HG03135 (cell line): Measurements from ENCODE around the gene DOCK4.

Source experiments
- ATAC-seq: cut with Tn5 transposase; IDR thresholded peaks from one replicate; pipeline ENCODE4 v1.9.1; 2021; ENCODE audit warnings: mild to moderate bottlenecking, moderate library complexity; ENCODE audit not compliant: unreplicated experiment

DOCK4 gene

DNA sequence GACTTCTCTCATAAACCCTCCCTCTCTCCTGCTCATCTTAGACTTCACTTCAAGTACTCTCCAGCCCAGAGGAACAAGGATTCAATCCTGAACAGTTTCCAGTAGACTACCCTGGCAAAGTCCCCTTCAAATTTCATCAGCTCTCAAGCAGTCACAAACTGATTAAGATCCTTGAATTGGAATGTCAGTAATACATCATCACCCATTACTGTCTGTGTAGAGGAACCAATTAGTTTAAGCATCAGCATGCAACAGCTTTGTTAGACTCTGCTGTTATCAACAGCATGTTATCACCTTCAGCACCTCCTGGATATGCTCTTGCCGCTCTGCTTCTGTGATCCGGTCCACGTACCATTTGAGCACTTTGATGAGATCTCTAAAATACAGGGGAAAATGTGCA, 336.9 kb downstream of the DOCK4 start:
- no peak for ATAC-seq

DNA sequence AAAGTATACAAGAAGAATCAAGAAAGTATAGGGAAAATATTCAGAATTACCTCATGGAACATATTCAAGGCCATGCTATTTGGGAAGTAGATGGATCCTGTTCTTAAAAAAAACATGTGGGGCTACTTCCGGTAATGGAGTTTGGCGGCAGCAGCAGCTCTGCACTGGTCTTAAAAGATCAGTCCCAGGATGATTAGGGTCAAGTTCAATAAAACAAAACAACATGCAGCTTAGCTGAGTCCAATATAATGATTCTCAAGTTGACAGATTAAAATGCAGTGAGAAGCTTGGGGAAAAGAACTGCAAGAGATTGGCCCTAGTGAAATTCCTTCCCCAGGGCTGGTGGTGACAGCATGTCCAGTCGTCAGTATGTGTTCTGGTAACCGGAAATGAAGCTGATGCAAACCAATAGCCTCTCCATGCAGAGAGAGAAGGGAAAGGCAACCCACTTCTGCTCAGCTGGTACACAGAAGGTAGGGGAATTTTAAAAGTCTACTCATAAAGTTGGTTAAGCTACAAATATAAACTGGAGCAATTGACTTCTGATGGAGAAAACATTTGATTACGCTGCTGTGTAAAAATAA, 338.8 kb downstream of the DOCK4 start:
- ATAC-seq, result no peak

- no peak for ATAC-seq
Observed at GRCh38 chr7:111866787-111867186, 339.4 kb downstream of the DOCK4 start.

GRCh38 chr7:111865430-111865829, 340.8 kb downstream of the DOCK4 start:
- no peak for ATAC-seq

DNA sequence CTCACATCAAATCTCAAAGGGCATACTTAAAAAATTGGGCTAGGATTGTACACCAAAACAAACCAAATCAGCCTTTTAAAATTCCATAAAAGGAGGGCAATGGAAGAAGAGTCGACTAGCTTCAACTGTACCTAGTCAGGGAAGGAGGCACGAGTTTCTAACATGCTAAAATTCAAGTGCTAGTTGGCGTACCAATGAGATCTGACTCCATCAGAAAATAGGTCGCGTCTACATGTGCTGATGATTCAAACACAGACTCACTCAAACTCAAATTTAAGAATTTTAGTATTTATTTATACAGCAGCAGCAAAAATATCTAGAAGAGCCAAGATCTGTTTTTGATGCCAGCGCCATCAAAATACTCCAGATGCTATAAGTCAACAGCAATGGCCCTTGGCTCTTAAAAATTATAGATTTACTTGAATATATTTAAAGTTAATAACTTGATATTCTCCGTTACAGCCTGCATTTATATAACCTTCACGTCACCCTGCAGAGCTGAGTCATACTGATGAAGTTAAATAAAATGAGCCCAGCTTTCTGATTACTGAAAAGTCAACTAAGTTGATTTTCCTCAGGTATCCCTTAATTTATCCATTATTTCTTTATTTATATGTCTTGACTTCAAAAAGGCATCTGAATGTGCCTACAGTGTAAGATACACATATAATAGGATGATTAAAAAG, 341.8 kb downstream of the DOCK4 start:
- ATAC-seq, result no peak

DNA sequence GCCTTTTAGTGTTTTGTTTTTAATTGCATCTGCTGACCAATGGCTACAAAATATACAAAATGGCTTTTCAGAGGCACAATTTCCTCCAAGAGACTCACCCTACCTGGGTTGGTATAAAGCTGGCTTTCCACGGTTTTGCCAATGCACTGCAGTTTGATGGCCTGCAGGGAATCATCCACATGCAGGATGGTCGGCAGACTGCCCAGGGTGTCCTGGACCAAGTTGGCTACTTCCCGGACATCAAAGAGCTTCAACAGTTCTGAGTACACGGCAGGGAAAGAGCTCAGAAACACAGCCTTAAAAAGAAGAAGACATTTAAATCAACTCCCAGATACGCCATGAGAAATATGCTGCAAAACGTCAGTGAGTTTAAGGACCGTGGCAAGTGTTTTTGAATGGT, 342.9 kb downstream of the DOCK4 start:
- ATAC-seq, result no peak

GRCh38 chr7:111860248-111860647, 346.0 kb downstream of the DOCK4 start:
- ATAC-seq, result no peak

DNA sequence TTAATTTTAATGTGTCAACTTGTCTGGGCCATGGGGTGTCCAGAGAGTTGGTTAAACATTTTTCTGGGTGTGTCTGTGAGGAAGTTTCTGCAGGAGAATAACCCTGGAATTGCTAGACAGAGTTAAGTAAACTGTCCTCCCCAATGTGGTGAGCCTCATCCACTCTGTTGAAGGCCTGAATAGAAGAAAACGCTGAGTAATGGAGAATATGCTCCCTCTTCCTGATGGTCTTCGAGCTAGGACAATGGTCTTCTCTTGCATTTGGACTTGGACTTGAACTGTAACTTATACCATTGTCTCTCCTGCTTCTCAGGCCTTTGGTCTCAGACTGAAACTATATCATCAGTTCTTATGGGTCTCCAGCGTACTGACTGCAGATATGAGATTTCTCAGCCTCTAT, 347.9 kb downstream of the DOCK4 start:
- no peak for ATAC-seq

DNA sequence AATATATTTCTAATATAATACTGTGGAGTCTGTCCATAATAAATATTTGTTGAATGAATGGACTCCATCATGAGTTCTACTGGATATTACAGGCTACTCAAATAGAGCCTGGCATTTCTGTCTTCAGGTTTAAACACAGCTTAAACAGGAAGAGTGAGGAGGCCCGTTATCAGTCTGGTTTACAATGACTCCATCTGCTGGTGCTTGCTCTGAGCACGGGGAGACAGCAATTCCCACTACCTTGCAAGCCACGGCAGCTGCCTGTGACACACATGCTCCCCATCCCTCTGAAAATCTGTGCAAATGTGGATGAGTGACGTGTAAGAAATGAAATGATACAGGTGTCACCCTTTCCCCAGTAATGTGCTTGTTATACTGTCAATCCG, 350.4 kb downstream of the DOCK4 start:
- ATAC-seq, result no peak

DNA sequence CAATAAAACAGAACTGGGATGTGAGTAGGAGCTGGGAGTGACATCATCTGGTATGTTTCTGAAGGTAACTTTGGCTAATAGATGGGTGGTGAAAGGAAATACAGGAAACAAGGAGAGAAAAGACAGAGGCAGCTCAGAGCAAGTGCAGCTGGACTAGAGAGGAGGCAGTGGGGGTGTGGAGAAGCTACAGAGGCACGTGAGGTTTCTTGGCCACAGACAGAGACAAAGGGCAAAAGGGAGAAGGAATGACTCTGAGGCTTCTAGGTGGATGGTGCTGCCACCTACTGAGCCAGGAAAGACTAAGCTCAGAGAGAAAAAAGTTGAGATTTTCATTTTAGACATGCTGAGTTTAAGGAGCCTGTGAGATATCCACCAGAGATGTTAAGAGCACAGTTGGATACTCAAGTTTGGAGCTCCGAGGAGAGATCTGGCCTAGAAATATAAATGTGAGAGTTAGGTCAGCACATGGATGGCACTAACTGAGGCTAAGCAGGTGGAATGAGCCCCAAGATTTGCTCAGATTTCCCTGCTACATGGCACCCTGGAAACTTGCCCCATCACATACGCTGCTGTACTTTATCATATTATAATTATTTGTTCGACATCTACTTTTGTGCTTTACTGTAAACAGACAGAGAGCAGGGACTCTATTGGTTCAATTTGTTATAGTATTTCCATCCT, 350.9 kb downstream of the DOCK4 start:
- ATAC-seq, result no peak

DNA sequence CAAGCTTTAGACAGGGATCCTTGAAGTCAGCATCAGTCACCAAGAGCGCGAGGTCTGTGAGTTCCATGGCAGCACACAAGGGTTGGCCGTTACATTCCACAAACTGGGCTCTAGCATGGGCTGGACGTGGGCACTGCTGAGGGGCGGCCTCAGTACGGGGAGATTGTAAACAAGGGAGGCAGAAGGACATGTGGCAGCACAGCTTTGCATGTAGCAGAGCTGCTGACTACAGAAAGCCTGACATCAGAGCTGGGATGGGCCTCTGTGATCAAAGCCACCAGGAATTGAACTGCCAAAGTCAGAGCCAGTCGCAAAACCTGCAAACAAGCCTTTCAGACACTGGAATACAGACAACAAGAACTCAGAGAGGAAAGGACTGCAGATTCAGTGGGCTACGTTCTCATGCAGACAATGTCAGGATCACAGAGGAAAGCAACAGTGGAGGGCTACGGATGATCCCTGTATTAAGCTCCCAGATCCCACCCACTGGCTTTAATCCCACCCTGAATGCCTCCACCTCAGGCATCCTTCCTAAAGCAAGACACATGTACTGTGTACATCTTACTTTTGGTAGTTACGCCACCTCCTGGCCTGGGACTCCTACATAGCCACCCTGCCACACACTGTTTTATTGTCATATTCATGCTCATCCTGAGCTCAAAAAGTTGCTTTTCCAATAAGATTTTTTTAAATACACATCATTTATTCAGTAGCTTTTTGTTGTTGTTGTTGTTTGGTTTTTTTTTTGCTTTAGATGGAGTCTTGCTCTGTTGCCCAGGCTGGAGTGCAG, 352.8 kb downstream of the DOCK4 start:
- no peak for ATAC-seq

GRCh38 chr7:111852081-111852480, 354.1 kb downstream of the DOCK4 start:
- ATAC-seq, result no peak

DNA sequence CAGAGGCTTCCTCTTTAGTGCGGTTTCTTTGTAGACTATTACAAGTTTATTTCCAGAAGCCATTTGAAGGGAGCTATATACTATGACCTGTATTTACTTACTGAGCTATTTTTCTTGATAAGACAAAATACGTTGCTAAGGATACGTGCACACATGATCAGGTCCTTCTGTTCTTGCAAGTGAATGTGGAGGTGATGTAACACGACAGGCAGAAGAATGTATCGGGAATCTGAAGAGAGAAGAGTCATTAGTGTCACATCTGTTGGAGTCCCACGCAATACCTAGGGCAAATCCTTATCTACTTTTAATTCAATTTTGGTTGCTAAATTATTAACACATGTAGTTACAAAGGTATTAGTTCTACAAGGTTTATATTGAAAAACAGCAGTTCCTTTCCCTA, 359.3 kb downstream of the DOCK4 start:
- ATAC-seq, result no peak

DNA sequence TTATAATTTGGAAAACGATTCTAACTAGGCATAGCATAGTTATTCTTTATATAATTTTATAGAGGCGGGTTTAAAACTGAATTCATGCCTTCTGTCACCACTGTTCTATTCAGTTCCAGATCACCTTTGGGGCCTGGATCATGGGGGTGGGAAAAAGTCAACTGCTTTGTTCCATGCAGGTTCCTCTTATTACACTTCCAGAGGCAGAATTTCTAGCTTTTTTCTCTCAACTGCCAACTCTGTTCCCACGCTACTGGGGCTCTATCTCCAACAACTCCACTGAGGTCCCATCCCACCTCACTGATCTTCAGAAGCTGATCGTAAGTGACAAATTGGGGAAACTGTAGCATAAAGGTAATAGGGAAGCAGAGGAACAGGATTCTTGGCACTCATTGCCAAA, 360.3 kb downstream of the DOCK4 start:
- ATAC-seq, result no peak

DNA sequence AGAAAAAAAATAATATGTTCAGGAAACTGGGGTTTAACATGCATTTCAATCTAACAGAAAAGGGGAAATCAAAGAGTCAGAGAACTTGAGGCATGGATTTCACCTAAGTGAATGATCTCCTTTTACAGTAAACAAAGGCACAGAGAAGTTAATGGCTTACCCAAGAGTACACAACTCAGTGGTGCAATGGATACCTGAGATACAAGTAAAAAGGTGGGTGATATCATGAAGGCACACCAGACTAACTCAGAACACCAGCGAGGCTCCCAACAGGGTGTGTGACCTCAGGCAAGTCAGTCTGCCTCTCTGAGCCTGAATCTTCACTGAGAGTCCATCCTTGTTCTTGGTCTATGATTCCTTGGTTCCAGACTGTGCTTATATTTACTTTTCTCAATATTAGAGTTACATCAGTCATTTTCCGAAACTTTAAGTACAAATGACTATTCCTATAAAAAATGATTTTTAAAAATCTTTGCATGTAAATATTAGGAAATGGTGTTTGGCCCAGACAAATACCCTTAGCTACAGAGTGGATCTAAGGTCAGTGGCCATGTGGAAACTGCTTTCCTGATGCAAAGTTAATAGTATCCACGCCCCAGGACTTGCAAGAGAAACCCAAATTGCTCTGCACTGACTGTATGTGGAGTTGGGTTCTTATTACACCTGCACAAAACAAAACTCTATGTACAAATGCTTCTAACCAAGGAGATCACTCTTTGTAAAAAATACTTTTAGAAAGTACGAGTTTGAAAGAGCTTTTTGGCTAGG, 361.1 kb downstream of the DOCK4 start:
- no peak for ATAC-seq

DNA sequence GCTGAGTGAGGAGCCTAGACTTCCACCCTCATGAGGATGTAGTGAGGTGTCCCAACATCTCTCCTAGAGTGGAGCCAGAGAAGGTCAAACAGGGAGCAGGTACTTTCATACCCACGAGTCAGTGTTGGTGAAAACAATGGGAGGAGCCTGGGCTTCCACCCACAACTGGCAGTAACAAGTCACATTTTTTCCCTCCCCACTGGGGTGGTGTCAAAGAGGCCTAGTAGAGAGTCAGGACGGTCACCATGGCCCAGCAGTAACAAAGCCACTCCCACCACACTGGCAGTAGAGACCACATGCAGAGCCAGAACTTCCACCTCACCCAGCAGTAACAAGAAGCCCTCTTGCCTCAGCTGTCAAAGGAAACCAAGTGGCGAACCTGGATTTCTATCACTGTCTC, 363.7 kb downstream of the DOCK4 start:
- no peak for ATAC-seq

DNA sequence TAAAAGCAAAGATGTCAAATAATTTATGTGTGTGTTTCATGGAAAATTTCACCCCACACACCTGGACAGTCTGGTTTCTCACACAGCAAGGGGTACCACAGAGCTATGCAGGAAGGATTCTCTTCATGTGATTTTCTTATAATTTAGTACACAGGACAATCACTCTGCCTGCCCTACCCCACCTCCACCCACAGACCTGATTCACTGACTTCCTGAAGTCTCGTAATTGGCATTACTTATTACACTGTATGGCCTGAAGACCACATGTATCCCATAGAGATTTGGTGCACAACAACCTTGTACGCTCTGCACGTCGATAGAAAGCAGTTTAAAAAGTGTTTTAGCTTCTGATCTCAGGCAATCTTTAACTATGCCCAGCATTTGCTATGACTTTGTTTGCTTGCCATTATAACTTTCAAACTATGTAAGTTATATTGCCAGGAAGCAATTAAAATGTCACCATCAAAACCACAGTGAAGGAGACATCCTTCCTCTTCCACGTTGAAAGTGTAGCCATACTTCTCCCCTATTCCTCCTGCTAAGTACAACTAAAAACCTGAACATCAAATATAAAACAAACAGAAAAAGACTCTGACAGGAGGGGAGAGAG, 364.5 kb downstream of the DOCK4 start:
- no peak for ATAC-seq

- ATAC-seq, result no peak
Observed at GRCh38 chr7:111840528-111840927, 365.7 kb downstream of the DOCK4 start.

GRCh38 chr7:111839261-111839660, 366.9 kb downstream of the DOCK4 start:
- ATAC-seq, result no peak

DNA sequence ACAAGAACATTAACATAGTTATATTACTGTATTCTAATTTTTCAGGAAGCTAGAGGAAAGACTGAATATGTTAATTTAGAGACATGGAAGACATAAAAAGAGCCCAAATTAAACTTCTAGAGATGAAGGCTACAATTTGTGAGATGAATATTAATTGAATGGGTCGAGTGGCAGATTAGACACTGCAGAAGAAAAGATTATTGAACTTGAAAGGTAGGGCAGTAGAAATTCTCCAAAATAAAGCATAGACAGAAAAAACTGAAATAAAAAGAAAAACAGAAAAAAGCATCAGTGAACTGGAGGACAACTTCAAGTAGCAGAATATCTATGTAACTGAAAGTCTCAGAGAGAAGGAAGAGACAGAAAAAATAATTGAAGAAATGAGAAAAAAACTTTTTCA, 369.6 kb downstream of the DOCK4 start:
- no peak for ATAC-seq

DNA sequence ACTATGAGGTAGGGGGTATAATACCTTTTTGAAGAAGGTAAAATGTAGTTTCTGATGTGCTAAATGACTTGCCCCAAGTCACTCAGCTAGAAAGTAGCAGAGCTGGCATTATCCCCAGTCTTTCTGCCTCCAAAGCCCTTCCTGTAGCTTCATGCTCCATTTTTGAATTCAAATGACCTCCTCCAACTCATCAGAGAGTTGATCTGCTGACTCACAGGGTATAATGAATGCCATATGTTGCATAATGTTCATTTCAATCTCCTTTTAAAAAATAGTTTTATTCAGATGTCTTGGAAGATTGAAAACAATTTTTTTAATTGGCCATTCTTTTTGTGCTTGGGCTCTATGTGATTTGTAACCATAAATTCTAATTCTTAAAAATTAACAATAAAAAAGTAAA, 371.1 kb downstream of the DOCK4 start:
- ATAC-seq, result no peak
